Activated CD4-positive, alpha-beta T cell treated with anti-CD3 and anti-CD28 coated beads, Interleukin-2, Interleukin-6, amounts not matched to agents 100 ng/mL and 50 ng/mL, durations not matched to agents 16 hours and 8 hours (primary cell): ENCODE results near the gene CREBL2.
"Not testable (repeated sequence)": the region's sequence is repeated elsewhere in the genome, so short reads cannot be mapped to it uniquely, and the experiment has no call there.

Experiments
- DNase-seq: peaks from one replicate; pipeline ENCODE4 v3.0.0-alpha.2; 2020

CREBL2 gene

DNA sequence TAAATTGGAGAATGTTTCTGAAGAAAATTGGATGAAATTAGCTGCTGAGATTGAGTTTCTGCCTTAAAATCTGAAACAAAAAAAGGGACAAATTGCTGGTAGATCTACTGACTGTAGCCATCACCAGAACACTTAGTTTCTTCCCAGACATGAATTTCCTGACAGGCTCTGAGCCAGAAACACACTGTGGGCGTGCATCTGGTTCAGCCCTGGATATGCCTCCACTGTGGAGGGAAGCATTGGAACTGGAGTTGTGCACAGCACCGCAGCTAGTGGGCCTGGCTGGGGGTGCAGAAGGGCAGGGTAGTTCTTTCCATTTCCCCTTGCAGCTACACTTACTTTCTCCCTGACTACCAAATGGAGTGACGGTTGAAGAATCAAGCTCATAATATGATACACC is 31.2 kb downstream of the CREBL2 start:
- no peak for DNase-seq

DNA sequence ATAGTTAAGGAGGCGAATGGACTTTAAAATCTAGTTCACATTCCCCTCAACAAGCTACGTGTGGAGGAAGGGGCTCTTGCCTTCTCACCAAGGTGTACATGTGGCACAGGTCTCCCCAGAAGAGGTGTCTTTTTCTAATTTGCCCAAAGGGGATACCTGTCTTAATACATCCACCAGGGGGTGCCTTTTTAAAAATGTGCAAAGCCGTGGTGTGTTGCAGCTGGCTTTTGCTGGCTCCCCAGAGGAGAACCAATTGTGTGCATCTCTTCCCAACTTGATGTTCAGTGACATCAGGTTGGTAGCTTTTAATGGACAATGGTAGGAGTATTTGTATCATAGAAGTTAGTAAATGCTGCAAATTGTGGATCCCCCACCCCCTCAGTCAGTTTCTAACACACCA is 33.8 kb downstream of the CREBL2 start:
- DNase-seq, result peak; percentile 67

GRCh38 chr12:12645968-12646367 is 34.3 kb downstream of the CREBL2 start:
- peak; percentile 79 for DNase-seq

DNA sequence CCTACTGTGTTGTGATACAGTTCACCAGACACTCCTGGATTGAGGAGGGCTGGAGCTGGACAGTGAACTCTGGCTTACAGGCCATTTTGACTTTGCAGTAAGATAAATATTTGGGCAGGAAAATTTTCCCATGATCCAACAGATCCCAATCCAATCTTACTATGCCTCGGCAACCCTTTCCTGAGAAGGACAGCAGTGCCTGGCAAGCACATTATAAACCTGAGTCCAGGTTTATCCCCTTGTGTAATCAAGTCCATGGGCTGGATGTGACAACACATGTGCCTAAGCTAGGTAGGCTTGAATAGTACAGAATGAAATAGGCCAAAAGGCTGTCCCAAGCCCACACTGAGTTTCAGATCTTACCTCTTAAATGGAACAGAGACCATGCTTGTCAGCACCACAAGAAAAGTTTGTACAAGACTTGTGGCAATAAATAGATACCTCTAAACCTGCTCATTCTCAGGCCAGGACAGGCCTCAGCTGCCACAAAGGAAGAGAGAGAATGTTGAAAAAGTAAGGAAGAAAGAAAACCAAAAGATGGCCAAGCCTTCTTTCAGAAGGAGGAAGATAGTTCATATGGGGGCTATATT is 34.9 kb downstream of the CREBL2 start:
- DNase-seq, result no peak

DNA sequence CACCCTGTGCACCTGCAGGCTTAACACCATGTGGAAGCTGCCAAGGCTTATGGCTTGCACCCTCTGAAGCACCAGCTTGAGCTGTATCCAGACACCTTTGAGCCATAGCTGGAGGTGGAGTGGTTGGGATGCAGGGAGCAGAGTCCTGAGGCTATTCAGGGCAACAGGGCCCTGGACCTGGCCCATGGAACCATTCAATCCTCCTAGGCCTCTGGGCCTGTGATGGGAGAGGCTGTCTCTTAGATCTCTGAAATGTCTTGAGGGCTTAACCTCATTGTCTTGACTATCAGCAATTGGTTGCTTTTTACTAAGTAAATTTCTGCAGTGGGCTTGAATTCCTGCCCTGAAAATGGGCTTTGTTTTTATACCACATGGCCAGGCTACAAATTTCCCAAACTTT is 36.6 kb downstream of the CREBL2 start:
- no peak for DNase-seq

- DNase-seq, result no peak
Observed at GRCh38 chr12:12648951-12649650, 37.4 kb downstream of the CREBL2 start.

GRCh38 chr12:12651752-12652151 is 40.1 kb downstream of the CREBL2 start:
- no peak for DNase-seq

DNA sequence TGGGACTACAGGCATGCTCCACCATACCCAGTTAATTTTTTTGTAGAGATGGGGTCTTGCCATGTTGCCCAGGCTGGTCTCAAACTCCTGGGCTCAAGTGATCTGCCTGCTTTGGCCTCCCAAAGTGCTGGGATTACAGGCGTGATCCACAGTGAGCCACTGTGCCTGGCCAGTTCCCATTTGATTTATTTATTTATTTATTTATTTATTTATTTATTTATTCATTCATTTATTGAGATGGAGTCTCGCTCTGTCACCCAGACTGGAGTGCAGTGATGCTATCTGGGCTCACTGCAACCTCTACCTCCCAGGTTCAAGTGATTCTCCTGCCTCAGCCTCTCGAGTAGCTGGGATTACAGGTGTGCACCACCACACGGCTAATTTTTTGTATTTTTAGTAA is 41.0 kb downstream of the CREBL2 start:
- DNase-seq, result not testable (repeated sequence)

GRCh38 chr12:12653922-12654321 is 42.2 kb downstream of the CREBL2 start:
- no peak for DNase-seq

GRCh38 chr12:12654691-12655460 is 43.2 kb downstream of the CREBL2 start:
- DNase-seq, result no peak

DNA sequence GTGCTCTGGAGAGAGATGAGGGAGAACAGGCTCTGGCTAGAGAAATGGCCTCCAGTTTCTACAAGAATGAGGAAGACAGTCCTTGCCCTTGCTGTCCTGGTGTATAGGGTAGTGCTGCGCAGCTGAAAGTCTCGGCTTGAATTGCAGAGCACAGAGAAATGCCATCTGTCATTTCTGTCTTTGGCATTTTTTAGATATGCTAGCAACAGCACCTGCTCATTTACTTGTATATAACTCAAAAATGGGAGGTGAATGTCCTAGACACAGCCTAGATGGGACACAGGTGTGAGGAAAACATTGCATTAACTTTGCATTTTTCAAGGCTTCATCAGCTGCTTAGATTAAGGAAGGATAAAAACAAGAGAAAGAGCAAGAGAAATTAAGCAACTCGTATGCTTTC is 48.5 kb downstream of the CREBL2 start:
- no peak for DNase-seq

GRCh38 chr12:12661086-12661856 is 49.6 kb downstream of the CREBL2 start:
- no peak for DNase-seq

GRCh38 chr12:12663644-12664294 is 52.1 kb downstream of the CREBL2 start:
- no peak for DNase-seq

DNA sequence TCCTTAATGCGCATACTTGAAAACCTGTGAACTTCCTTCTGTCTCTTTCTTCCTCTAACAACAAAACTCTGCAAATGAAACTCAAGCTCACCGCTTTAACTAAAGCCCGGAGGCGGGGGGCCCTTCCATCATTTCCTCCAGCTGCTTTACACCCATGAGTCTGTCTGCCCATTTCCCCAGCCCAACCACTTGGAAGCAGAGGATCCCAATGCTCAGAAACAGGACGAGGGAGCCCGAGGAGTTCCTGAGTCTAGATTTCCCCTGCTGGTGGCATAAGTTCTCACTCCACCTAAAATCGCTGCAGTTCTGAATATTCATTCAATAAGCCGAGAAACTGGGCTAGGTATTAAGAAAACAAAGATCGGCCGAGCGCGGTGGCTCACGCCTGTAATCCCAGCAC is 53.5 kb downstream of the CREBL2 start:
- DNase-seq, result no peak

DNA sequence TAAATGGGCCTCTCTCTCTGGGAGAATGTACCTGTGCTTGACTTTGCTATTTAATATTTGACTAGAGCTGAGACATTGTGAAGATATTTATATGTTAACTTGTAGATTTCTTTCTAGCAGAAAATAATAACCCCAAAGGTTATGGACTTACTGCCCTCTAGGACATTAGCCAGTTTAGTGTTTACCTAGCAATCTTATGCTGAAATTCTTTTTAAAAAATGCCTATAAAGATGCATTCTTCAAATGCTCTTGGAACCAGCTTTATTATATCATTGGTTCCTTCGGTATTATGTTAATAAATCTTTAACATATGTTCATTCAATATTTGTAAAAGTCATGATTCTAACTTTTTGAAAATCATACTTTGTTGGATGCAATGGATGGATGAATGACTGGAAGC is 56.3 kb downstream of the CREBL2 start:
- DNase-seq, result no peak

DNA sequence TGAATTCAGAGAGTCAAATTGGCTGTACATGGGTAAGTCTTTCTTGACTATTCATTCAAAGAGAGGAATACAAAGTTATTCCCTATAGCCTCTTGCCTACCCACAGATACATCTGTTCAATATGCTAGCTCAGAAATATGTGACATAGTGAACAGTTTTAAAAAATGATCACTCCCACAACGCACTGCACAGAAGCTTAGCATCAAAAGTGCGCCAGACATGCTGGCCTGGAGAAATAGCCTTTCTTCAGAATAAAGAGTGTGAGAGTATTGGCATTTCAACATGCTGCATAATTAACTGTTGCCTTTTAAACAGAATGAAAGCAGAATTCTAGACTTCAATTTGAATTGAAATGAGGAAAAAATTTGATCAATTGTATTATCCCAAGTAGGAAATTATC is 57.3 kb downstream of the CREBL2 start:
- DNase-seq, result no peak

DNA sequence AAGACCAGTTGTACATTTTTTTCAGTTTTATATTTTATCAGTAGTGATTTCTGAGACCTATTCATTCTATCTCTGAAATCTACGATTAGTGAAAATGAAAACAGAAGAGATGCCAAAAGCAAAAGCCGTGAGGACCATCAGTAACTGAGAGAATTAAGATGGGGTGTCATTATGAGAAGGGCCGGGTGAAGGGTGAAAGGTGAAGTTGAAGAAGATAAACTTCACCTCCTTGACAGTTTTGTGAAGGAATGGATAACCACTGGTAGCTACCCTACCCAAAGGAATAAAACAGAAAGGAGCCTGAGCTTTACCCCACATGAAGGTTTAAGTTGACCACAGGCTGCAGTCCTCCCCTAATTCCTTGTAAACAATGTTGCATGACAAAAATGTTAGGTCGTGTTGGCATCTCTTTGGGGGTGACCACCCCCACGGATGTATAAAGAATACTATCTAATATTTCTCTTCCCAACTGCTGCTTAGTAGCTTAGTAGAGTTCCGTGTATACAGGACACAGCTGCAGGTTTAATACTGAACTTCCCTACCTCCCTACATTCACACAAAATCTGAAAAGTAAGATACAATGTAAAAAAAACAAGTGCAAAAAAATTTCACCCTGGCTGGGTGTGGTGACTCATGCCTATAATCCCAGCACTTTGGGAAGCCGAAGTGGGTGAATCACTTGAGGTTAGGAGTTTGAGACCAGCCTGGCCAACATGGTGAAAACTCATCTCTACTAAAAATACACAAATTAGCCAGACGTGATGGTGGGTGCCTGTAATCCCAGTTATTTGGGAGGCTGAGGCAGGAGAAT is 60.4 kb downstream of the CREBL2 start:
- peak; percentile 21 for DNase-seq

- peak; percentile 70 for DNase-seq
Observed at GRCh38 chr12:12673296-12673695, 61.6 kb downstream of the CREBL2 start.

DNA sequence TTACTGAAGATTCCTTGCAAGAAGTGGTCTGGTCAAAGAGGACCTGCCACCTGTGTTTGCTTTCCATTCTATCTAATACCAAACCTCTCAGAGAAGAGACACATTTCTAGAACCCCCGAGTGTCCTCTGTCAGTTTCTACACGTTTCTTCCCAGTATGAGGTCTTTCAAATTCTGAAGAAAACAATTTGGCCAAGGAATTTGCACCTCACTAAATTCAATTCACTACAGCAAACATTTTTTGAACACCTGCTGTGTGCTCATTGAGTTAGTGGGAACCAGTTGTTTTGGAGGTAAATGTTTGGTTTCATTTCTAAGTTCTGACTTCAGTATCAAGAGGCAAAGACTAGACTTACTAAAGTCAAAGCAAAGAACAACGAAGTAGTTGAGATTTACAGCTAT is 64.9 kb downstream of the CREBL2 start:
- no peak for DNase-seq

DNA sequence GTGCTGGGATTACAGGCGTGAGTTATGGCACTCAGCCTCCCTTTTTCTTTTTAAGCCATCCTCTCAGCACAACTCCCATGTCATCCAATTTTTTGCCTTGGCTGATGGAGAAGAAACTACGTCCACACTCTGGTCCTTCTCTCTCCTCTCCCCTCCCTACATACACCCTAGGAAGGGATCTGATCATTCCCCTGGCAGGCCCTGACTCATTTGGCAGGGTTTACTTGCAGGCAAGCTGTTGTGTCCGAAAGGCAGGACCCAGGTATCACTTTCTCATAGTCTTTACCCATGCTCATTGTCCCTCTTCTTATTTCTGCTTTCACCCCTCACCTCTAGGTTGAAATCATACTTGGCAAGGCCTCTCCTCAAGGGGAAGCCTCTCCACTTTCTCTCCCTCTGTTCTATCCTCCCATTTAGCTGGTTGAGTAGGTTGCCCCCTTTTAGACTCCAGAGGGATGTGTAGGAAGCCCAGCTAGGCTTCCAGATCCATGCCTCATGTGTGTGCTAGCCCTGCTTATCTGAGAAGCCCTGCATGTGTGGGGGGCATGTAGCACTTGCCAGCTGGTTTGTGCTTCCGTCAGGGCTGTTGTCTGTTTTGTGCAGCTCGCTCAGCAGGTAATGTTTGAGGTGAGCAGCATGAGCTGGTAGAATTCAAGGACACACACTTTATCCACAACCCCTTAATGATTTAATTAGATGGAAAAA is 69.5 kb downstream of the CREBL2 start:
- DNase-seq, result no peak

DNA sequence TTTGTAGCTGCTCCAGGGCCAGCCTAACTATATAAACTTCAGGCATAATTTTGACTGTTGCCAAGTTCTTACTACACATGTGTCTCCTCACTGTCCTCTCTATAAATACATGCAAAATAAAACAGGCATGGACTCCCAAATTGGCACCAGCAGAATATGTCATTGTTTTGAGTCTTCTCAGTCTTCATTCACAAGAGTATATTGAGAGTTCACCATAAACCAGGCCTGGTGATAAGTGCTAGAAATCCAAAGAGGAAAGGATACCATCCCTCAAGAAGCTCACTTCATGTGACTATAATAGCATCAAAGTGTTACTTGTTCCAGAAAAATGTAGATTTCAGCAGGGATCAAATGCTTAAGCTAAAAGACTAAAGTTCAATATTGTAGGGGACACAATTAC is 70.6 kb downstream of the CREBL2 start:
- no peak for DNase-seq
